Keratinocyte (primary cell): ENCODE data around the gene AOPEP.

Experiments
- CTCF ChIP-seq, 3 experiments: IDR thresholded peaks in 1 of 3; conservative IDR thresholded peaks in 1 of 3; optimal IDR thresholded peaks in 1 of 3; 2 replicates in 2 of 3; 3 replicates in 1 of 3; pipeline versions ENCODE3 to v1.5.1; 2011; ENCODE audit warnings: low read length in 3 of 3, mild to moderate bottlenecking in 3 of 3, moderate library complexity in 2 of 3, control low read depth in 1 of 3, inconsistent platforms in 1 of 3; ENCODE audit not compliant: insufficient read depth in 2 of 3; ENCODE audit errors: extremely low read depth in 1 of 3
- EZH2 ChIP-seq: IDR thresholded peaks from one replicate; pipeline ENCODE4 v1.6.1; 2012; ENCODE audit warnings: inconsistent platforms, mild to moderate bottlenecking, low read length, moderate library complexity

GRCh38 chr9:94996641-94997040 is 270.1 kb downstream of the AOPEP start:
- TF ChIP-seq CTCF (optimal IDR thresholded peaks at IDR 0.05 in 1 of 3, IDR thresholded peaks at IDR 0.05 in 1 of 3, conservative IDR thresholded peaks at IDR 0.05 in 1 of 3; ENCODE audit: extremely low read depth in 1 of 3, insufficient read depth in 2 of 3, low read length in 3 of 3) (no peak), EZH2 (no peak)
